NCI-H526 treated with DMSO at 0.1 percent for 48 hours (cell line): ENCODE results near the gene TTF2.
"Not testable (repeated sequence)": the region's sequence is repeated elsewhere in the genome, so short reads cannot be mapped to it uniquely, and the experiment has no call there.

Source experiments
- DNase-seq: peaks from one replicate; lab custom pipeline; 2025; lab: John Stamatoyannopoulos, UW

Gene TTF2

DNA sequence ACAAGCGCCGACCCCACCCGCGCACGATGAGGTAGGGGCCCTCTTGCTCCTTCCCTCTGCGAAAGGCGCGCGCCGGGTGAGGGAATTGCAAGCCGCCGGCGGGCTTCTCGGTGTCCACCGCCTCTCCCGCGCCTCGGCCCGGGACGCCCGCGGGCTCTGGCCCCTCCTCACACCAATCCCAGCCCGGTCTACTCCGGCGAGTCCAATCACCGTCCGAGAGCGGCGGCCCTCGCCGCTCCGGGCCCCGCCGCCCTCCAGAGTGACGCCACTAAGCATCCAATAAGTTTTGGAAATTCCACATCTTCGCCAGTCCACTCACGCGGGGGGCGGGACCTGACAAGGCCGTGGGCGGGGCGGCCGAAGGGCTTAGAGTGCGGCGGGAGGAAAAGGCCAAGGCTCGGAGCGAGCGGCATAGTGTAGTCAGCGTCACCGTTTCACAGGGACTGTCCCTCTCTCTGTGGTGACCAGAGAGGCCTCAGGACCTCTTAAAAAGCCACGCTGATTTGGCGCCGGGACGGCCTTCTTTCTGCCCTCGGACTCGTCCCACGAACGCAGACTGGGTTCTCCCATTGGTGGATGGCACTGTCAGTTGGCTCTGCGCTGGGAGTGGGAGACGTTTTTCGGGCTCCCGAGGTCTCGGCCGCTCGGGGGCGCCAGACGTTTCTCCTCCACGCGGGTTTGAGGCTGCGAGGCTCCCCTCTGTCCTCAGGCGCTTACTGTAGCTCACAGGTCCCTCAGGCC is 61.6 kb downstream of the TTF2 start, which contains the start of gene TRIM45:
Gene TRIM45 (minus strand): TSS at position 161 of the 741 bp plus-strand sequence. CDS start 548 bp downstream, outside the sequence.
- peak; percentile 97 for DNase-seq

DNA sequence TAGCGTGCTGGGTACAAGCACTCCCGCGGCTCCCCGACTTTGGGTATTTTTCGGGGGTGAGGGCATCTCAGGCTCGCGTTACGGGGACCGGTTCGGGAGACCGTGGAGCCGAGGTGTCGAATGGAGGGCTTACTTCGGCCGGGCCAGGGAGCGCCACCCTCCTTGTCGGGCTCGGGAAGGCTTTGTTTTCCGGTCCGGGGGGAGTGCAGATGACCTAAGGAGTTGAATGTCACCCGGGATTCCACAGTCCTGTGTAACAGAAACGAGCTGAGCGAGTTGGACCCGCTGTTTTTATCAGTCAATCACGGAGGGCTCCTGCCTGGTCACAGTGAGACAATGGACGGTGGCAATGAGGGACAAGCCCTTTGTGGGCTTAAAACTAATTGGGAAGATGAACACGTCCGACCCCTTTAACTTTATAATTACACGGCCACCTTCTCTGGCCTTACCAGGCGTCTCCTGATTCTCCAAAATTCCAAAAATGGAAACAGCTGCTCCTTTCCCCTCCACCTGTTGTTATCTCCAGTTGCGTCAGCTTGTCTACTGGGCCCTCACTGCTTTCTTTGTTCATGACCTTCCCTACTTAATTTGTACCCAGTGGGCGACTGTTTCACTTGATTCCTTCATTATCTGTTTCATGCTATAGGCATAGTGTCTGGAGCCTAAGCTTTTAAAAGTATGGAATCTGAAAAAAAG is 62.4 kb downstream of the TTF2 start:
- DNase-seq = no peak

GRCh38 chr1:117123274-117123673 is 63.1 kb downstream of the TTF2 start:
- DNase-seq = no peak

- DNase-seq = no peak
Measured at GRCh38 chr1:117124661-117125060, 64.5 kb downstream of the TTF2 start.

DNA sequence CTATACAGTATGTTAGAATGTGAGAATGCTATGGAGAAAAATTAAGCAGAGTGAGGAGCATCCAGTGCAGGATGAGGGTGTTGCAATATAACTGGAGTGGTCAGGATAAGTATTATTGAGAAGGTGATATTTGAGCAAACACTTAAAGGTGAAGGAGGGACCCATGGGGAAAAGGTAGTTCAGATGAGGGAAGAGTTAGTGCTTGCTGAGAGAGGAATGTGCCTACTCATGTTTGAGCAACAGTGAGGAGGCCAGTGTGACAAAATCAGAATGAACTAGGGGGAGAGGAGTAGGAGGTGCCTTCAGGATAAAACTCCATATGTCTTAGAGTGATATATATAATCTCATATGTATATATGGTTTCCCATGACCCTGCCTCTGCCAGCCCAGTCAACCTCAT is 67.7 kb downstream of the TTF2 start:
- DNase-seq = no peak

GRCh38 chr1:117128323-117129079 is 68.4 kb downstream of the TTF2 start:
- DNase-seq = peak; percentile 34

- DNase-seq = no peak
Measured at GRCh38 chr1:117130526-117130925, 70.4 kb downstream of the TTF2 start.

GRCh38 chr1:117135329-117135728 is 75.2 kb downstream of the TTF2 start:
- DNase-seq = no peak

DNA sequence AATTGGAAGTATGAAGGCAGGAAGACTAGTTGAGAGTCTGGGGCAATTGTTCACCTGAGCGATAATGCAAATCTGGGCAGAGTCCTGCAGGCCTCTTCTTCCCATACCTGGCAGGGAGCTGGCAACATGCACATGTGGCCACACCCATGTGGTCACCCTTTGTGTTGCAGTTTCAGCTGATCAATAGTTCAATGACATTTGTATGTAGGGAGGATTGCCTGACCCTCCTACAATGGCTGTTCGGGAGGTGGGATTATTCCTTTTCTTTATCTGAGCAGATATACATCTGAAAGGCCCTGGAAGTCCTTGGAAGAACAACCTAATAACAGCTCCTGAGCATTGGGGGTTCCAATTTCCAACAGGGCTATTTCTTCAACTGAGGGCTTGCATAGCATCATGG is 76.6 kb downstream of the TTF2 start:
- DNase-seq = no peak

GRCh38 chr1:117137281-117137855 is 77.2 kb downstream of the TTF2 start:
- no peak for DNase-seq

DNA sequence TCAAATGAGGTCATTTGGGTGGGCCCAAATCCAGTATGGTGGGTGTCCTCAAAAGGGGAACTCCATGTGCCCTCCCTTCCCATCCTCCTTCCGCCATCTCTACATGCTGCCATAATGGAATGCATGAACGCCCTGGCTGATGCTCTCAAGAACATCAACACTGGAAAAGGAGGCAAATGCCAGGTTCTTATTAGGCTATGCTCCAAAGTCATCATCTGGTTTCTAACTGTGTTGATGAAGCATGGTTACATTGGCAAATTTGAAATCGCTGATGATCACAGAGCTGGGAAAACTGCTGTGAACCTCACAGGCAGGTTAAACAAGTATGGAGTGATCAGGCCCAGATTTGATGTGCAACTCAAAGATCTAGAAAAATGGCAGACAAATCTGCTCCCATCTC is 78.0 kb downstream of the TTF2 start:
- DNase-seq = no peak

DNA sequence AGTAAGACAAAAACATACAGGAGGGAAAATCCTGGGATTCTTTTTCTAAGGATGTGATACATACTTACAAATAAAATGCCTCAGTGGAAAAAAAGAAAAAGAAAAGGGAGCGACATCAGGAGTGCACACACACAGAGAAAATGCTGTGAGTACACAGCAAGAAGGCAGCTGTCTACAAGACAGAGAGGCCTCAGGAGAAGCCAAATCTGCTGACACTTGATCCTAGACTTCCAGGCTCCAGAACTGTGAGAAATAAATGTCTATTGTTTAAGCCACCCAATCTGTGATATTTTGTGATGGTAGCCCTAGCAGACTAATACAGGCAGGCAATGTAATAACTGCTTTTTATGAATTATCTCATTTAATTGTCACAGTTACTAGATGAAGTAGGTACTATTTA is 78.4 kb downstream of the TTF2 start:
- DNase-seq = no peak

- no peak for DNase-seq
Measured at GRCh38 chr1:117142200-117142599, 82.1 kb downstream of the TTF2 start.

- no peak for DNase-seq
Measured at GRCh38 chr1:117143172-117143571, 83.0 kb downstream of the TTF2 start.

DNA sequence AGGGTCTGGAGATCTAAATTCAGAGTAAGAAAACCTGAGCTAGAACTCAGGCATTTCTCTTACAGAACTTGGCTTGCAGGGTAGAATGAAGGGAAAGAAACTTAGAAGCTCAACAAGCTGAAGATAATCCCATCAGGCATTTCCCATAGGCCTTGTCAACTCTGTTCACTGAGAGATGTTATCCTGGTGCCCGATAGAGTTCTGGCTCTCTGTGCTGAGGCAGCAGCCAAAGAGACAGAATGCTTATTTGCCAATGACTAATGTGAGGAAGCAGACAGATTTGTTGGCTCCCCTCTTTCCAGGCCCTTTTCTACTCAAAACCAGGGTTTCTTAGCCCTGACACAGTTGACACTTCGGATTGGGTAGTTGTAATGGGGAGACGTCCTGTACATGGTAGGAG is 83.7 kb downstream of the TTF2 start:
- no peak for DNase-seq

- DNase-seq = no peak
Measured at GRCh38 chr1:117146072-117146471, 85.9 kb downstream of the TTF2 start.

DNA sequence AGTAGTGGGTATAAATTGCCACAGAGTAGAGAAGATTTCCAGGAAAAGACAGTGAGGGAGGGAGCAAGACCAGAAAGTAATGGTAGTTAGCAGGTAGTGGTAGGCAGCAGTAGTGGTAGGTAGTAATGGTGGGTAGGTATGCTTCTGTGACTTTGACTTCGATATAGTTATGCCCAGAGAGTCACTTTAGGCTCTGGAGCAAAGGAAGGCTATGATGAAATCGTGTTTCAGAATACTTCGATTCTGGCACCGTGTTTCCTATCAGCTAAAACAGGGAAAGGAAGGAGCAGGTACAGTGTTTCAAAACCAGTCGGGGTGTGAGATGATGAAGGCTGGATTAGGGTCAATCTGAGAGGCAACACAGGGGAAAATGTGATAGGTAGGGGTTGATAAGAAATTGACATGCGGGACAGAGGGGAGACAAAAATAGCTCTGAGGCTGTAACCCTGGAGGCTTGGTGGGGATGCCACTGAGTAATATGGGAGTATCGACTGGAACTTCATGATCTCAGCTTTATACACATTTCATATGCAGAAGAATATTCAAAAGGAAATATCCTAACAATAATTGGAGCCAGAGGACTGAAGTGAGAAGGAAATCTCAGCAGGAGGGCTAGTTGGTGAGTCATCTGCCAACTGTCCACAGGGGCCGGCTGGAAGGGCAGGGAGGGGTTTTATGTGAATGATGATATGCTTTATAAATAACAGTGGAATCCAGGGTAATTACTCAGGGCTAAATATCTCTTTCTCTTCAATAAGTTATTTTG is 86.6 kb downstream of the TTF2 start:
- DNase-seq = no peak

GRCh38 chr1:117147341-117147831 is 87.3 kb downstream of the TTF2 start:
- DNase-seq = no peak

DNA sequence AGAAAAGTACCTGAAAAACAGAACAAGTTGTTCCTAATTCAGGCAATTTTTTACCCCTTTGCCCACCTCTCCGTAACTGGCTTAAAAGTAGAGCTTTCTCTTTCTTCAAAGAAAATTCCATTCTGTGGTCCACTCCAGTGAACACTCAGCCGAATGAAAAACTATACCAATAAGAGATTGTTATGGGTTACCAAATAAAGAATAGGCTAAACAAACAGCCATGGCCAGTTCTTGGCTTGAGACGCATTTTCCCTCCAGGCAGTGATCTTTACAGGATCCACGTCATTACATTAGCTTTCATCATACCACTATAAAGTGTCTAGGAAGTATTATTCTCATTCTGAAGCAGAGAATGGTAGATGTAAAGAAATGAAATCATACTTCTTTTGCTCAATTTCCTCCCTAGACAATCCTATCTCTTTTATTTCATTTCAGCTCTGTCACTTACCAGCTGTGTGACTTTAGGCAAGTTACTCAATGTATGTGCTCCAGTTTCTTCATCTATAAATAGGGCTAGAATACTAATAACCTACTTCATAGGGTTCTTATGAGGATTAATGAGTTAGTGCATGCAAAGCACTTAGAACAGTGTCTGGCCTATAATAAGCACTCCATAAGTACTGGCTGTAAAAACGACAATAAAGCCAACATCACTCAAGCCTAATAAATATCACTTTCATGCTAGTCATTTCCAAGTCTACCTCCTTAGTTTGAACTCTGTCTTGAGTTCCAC is 87.9 kb downstream of the TTF2 start:
- peak; percentile 38 for DNase-seq

DNA sequence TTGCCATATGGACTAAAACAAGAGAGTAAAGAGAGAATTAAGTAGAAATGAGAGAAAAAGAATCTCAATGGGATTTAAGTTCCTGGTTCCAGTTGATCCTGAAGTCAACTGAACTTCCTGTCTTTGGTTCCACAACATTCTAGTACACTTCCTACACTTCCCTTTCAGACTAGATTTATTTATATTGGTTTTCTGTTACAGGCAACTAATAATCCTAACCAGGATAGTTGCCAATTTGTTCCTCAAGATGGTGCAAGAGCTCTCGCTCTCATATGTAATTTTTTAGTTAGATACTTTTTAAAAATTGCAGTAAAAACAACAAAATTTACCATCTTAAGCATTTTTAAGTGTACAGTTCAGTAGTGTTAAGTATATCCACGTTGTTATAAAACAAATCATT is 90.2 kb downstream of the TTF2 start:
- no peak for DNase-seq

GRCh38 chr1:117151305-117151704 is 91.2 kb downstream of the TTF2 start:
- not testable (repeated sequence) for DNase-seq
